IMR-90 (cell line): ENCODE measurements around the gene BCL11A. TPM values are rescaled to one million over a fixed set of nuclear protein-coding genes. Genes with fewer than 3 reads are reported as not detected.

Experiments used
- ATAC-seq: fragments of 200-7000 bp; cut with Tn5 transposase; 2 replicates; pipeline ENCODE4 v1.9.1; 2020; ENCODE audit warnings: low read depth, mild to moderate bottlenecking, moderate library complexity
- BruUV-seq: library from RNA; stranded (reverse); fragments of 400-500 nt; replicated peaks from 2 replicates; lab custom pipeline; 2021; lab: Mats Ljungman, UMichigan
- CTCF ChIA-PET: fragments of 300-600 bp; formaldehyde crosslinking; extraction: SDS; loops from one replicate; lab custom pipeline; 2021; ENCODE audit warnings: antibody characterized with exemption; lab: Yijun Ruan, JAX
- POLR2A ChIA-PET: fragments of 300-600 bp; sonication (Branson Sonifier 250); formaldehyde crosslinking; loops from one replicate; lab custom pipeline; 2022; ENCODE audit warnings: antibody characterized with exemption; ENCODE audit not compliant: unreplicated experiment; lab: Charles Lee
- DNase-seq: peaks from one replicate; pipeline ENCODE4 v3.0.0; 2013
- H2AFZ ChIP-seq: replicated peaks from 2 replicates; pipeline ENCODE3; 2013; ENCODE audit warnings: low read length, mild to moderate bottlenecking; ENCODE audit not compliant: poor library complexity
- H2AK5ac ChIP-seq: 2 replicates; pipeline ENCODE4 v1.6.1; 2013; ENCODE audit warnings: low read depth, low read length, inconsistent platforms
- H2AK9ac ChIP-seq: replicated peaks from 2 replicates; pipeline ENCODE3; 2013; ENCODE audit warnings: mild to moderate bottlenecking, low read depth, low read length, moderate library complexity; ENCODE audit not compliant: poor library complexity
- H2BK120ac ChIP-seq: 2 replicates; pipeline ENCODE4 v1.6.1; 2013; ENCODE audit warnings: low read depth, low read length, inconsistent platforms
- H2BK15ac ChIP-seq: 3 replicates; pipeline ENCODE4 v1.6.1; 2013; ENCODE audit warnings: low read depth, low read length, inconsistent platforms
- H2BK20ac ChIP-seq: 2 replicates; pipeline ENCODE4 v1.6.1; 2013; ENCODE audit warnings: low read depth, mild to moderate bottlenecking, inconsistent platforms, low read length, moderate library complexity
- H2BK5ac ChIP-seq: 2 replicates; pipeline ENCODE4 v1.6.1; 2013; ENCODE audit warnings: mild to moderate bottlenecking, low read depth, low read length, inconsistent platforms; ENCODE audit not compliant: poor library complexity, severe bottlenecking
- H3K14ac ChIP-seq: replicated peaks from 2 replicates; pipeline ENCODE4 v1.6.1; 2013; ENCODE audit warnings: low read depth, low read length, inconsistent platforms
- H3K18ac ChIP-seq: 2 replicates; pipeline ENCODE4 v1.6.1; 2013; ENCODE audit warnings: low read depth, low read length, control low read depth
- H3K23ac ChIP-seq: 2 replicates; pipeline ENCODE4 v1.6.1; 2013; ENCODE audit warnings: low read depth, low read length, inconsistent platforms
- H3K27ac ChIP-seq: 2 replicates; pipeline ENCODE4 v1.5.1; 2013; ENCODE audit warnings: mild to moderate bottlenecking, control low read depth, low read length; ENCODE audit not compliant: insufficient read depth
- H3K27me3 ChIP-seq: 2 replicates; pipeline ENCODE4 v1.6.1; 2013; ENCODE audit warnings: low read length; ENCODE audit not compliant: control insufficient read depth, insufficient read depth
- H3K36me3 ChIP-seq: 2 replicates; pipeline ENCODE4 v1.6.1; 2013; ENCODE audit warnings: low read length, mixed read lengths; ENCODE audit not compliant: control insufficient read depth, insufficient read depth
- H3K4ac ChIP-seq: 2 replicates; pipeline ENCODE4 v1.6.1; 2013; ENCODE audit warnings: low read depth, low read length, inconsistent platforms
- H3K4me1 ChIP-seq: 2 replicates; pipeline ENCODE4 v1.6.1; 2013; ENCODE audit warnings: low read length, mixed read lengths; ENCODE audit not compliant: control insufficient read depth, insufficient read depth
- H3K4me2 ChIP-seq: 2 replicates; pipeline ENCODE4 v1.6.1; 2013; ENCODE audit warnings: low read depth, mild to moderate bottlenecking, control low read depth, low read length, moderate library complexity
- H3K4me3 ChIP-seq: 2 replicates; pipeline ENCODE4 v1.5.1; 2013; ENCODE audit warnings: low read depth, mild to moderate bottlenecking, control low read depth, low read length, moderate library complexity; ENCODE audit not compliant: insufficient read depth
- H3K56ac ChIP-seq: 2 replicates; pipeline ENCODE4 v1.6.1; 2013; ENCODE audit warnings: low read length, inconsistent platforms; ENCODE audit not compliant: insufficient read depth; ENCODE audit errors: extremely low read depth
- H3K79me1 ChIP-seq, 2 experiments: 2 replicates each; pipeline ENCODE4 v1.6.1; 2013; ENCODE audit warnings: low read length in 2 of 2, inconsistent platforms in 1 of 2, low read depth in 1 of 2
- H3K9ac ChIP-seq: 2 replicates; pipeline ENCODE4 v1.6.1; 2013; ENCODE audit warnings: low read depth, low read length, control low read depth
- H3K9me1 ChIP-seq: 2 replicates; pipeline ENCODE4 v1.6.1; 2013; ENCODE audit warnings: low read length, inconsistent platforms; ENCODE audit not compliant: insufficient read depth
- H3K9me3 ChIP-seq: 2 replicates; pipeline ENCODE4 v1.6.1; 2013; ENCODE audit warnings: low read length; ENCODE audit not compliant: control insufficient read depth, insufficient read depth
- H4K20me1 ChIP-seq: 2 replicates; pipeline ENCODE4 v1.6.1; 2013; ENCODE audit warnings: low read length, inconsistent platforms; ENCODE audit not compliant: insufficient read depth
- H4K5ac ChIP-seq: 2 replicates; pipeline ENCODE4 v1.6.1; 2013; ENCODE audit warnings: mild to moderate bottlenecking, low read depth, low read length, control low read depth
- H4K8ac ChIP-seq, 2 experiments: 2 replicates each; pipeline ENCODE4 v1.6.1; 2013; ENCODE audit warnings: low read depth in 2 of 2, low read length in 2 of 2, control low read depth in 1 of 2, inconsistent platforms in 1 of 2
- H4K91ac ChIP-seq: 2 replicates; pipeline ENCODE4 v1.6.1; 2013; ENCODE audit warnings: low read depth, low read length, inconsistent platforms; ENCODE audit not compliant: insufficient read depth
- BHLHE40 ChIP-seq: fragments of 150-350 bp; IDR thresholded peaks from 2 replicates; pipeline ENCODE4 v1.6.1; 2016; ENCODE audit warnings: mild to moderate bottlenecking, low read depth, low read length
- CEBPB ChIP-seq: IDR thresholded peaks from 2 replicates; pipeline ENCODE4 v1.6.1; 2012; ENCODE audit warnings: low read depth, low read length, improper control_type of control experiment
- CHD1 ChIP-seq: IDR thresholded peaks from 2 replicates; pipeline ENCODE4 v1.6.1; 2012; ENCODE audit warnings: low read depth, low read length, improper control_type of control experiment
- FOS ChIP-seq: fragments of 150-350 bp; IDR thresholded peaks from 2 replicates; pipeline ENCODE4 v1.6.1; 2016; ENCODE audit warnings: low read depth, low read length
- MAFK ChIP-seq: IDR thresholded peaks from 2 replicates; pipeline ENCODE4 v1.6.1; 2012; ENCODE audit warnings: low read depth, low read length, improper control_type of control experiment
- MAZ ChIP-seq: IDR thresholded peaks from 2 replicates; pipeline ENCODE4 v1.6.1; 2012; ENCODE audit warnings: low read depth, mild to moderate bottlenecking, low read length, improper control_type of control experiment, moderate library complexity, borderline replicate concordance
- MXI1 ChIP-seq: IDR thresholded peaks from 2 replicates; pipeline ENCODE4 v1.6.1; 2012; ENCODE audit warnings: low read depth, mild to moderate bottlenecking, low read length, moderate library complexity, borderline replicate concordance
- NFE2L2 ChIP-seq: fragments of 150-350 bp; IDR thresholded peaks from 2 replicates; pipeline ENCODE4 v1.6.1; 2016; ENCODE audit warnings: low read depth, mild to moderate bottlenecking, low read length
- POLR2A ChIP-seq: IDR thresholded peaks from 2 replicates; pipeline ENCODE4 v1.6.1; 2012; ENCODE audit warnings: mild to moderate bottlenecking, low read depth, low read length
- RAD21 ChIP-seq: IDR thresholded peaks from 2 replicates; pipeline ENCODE4 v1.6.1; 2012; ENCODE audit warnings: low read length, improper control_type of control experiment
- RCOR1 ChIP-seq: IDR thresholded peaks from 2 replicates; pipeline ENCODE4 v1.6.1; 2012; ENCODE audit warnings: mild to moderate bottlenecking, low read length, improper control_type of control experiment; ENCODE audit not compliant: insufficient replicate concordance
- RFX5 ChIP-seq: IDR thresholded peaks from 2 replicates; pipeline ENCODE4 v1.8.0; 2012; ENCODE audit warnings: low read depth, mild to moderate bottlenecking, low read length, moderate library complexity
- SMC3 ChIP-seq: fragments of 150-350 bp; IDR thresholded peaks from 2 replicates; pipeline ENCODE4 v1.6.1; 2016; ENCODE audit warnings: low read depth, mild to moderate bottlenecking, antibody characterized with exemption, low read length, moderate library complexity
- WGBS, 2 experiments: methylation state at CpG; one replicate each; pipeline versions ENCODE4 v1.1.5 to v1.1.7; 2013; ENCODE audit warnings: missing lambda C conversion rate in 2 of 2; ENCODE audit not compliant: insufficient read length in 1 of 2; ENCODE audit errors: extremely low coverage in 2 of 2; 5-methylcytosine and 5-hydroxymethylcytosine counted together
- dilution Hi-C: fragments of 300-500 bp; cut with HindIII; formaldehyde crosslinking; loops from one replicate; pipeline ENCODE4 v1.14.3; 2018; ENCODE audit warnings: low sequenced_read_pairs; ENCODE audit not compliant: unreplicated experiment
- in situ Hi-C: fragments of 300-500 bp; cut with MboI; formaldehyde crosslinking; loops from 3 replicates; pipeline ENCODE4 v1.14.3; 2019; ENCODE audit warnings: low sequenced_read_pairs, inconsistent platforms, mixed read lengths
- intact Hi-C: fragments of 100-400 bp; cut with micrococcal nuclease; formaldehyde crosslinking; loops from 2 replicates; pipeline ENCODE4 v1.10.0; 2022
- polyA plus RNA-seq, 3 experiments: library from polyadenylated mRNA; depleted of rRNA; stranded (reverse); fragments of >200 nt; gene quantifications; 2 replicates each; pipeline ENCODE4 v1.2.3, GENCODE V29; 2012; ENCODE audit warnings: low replicate concordance in 1 of 3
- total RNA-seq: library from RNA; depleted of rRNA; stranded (reverse); fragments of >200 nt; gene quantifications from 2 replicates; pipeline ENCODE4 v1.2.3, GENCODE V29; 2012
- TF ChIP-seq, protein P1 (sequence below): fragments of 150-350 bp; IDR thresholded peaks from 2 replicates; pipeline ENCODE4 v1.6.1; 2016; ENCODE audit warnings: low read depth, mild to moderate bottlenecking, low read length, moderate library complexity, borderline replicate concordance
- TF ChIP-seq, protein P2 (sequence below): fragments of 150-350 bp; IDR thresholded peaks from 2 replicates; pipeline ENCODE4 v1.6.1; 2017; ENCODE audit warnings: mild to moderate bottlenecking, antibody characterized with exemption, low read length, low read depth
- TF ChIP-seq, protein P3 (sequence below): conservative IDR thresholded peaks from 2 replicates; pipeline ENCODE4 v1.5.1; 2012; ENCODE audit warnings: mild to moderate bottlenecking, low read depth, low read length, improper control_type of control experiment

BCL11A gene
- total and polyA plus RNA-seq, 2 of the 4 experiments (the other 2 are of a cell fraction): 1.0 to 1.1 TPM

DNA sequence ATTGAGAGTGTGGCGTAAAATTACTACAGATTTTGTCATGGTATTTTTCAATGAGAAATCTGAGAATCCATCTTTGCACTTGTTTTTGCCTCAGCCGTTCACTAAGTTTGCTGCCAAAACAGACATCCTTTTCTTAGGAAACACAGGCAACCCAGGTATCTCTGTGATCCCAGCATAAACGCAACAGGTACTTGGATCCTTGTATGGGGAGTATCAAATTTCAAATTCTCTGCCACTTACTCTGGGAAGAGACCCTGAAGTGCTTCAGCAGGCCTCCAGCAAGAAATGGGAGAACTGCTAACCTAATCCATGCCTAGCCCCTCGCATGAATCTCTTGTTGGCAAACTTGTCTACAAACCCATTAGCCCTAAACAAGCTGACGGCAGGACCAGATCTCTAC lies 83.1 kb downstream of the BCL11A start:
- no peak overlapping the region for H3K4me3 ChIP-seq
- in situ Hi-C loops: no loop called here
- no peak overlapping the region for H2BK20ac ChIP-seq
- TF ChIP-seq NFE2L2: no peak
- TF ChIP-seq FOS: no peak
- TF ChIP-seq, protein P1, sequence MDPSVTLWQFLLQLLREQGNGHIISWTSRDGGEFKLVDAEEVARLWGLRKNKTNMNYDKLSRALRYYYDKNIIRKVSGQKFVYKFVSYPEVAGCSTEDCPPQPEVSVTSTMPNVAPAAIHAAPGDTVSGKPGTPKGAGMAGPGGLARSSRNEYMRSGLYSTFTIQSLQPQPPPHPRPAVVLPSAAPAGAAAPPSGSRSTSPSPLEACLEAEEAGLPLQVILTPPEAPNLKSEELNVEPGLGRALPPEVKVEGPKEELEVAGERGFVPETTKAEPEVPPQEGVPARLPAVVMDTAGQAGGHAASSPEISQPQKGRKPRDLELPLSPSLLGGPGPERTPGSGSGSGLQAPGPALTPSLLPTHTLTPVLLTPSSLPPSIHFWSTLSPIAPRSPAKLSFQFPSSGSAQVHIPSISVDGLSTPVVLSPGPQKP: no peak
- no peak for TF ChIP-seq CHD1
- no peak for TF ChIP-seq RCOR1
- TF ChIP-seq, protein P2, sequence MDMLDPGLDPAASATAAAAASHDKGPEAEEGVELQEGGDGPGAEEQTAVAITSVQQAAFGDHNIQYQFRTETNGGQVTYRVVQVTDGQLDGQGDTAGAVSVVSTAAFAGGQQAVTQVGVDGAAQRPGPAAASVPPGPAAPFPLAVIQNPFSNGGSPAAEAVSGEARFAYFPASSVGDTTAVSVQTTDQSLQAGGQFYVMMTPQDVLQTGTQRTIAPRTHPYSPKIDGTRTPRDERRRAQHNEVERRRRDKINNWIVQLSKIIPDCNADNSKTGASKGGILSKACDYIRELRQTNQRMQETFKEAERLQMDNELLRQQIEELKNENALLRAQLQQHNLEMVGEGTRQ: no peak
- no peak for TF ChIP-seq SMC3
- no peak for TF ChIP-seq MXI1
- TF ChIP-seq BHLHE40: no peak
- TF ChIP-seq, protein P3, sequence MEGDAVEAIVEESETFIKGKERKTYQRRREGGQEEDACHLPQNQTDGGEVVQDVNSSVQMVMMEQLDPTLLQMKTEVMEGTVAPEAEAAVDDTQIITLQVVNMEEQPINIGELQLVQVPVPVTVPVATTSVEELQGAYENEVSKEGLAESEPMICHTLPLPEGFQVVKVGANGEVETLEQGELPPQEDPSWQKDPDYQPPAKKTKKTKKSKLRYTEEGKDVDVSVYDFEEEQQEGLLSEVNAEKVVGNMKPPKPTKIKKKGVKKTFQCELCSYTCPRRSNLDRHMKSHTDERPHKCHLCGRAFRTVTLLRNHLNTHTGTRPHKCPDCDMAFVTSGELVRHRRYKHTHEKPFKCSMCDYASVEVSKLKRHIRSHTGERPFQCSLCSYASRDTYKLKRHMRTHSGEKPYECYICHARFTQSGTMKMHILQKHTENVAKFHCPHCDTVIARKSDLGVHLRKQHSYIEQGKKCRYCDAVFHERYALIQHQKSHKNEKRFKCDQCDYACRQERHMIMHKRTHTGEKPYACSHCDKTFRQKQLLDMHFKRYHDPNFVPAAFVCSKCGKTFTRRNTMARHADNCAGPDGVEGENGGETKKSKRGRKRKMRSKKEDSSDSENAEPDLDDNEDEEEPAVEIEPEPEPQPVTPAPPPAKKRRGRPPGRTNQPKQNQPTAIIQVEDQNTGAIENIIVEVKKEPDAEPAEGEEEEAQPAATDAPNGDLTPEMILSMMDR: no peak
- no peak for TF ChIP-seq MAZ
- no peak for TF ChIP-seq CEBPB
- no peak for TF ChIP-seq POLR2A
- TF ChIP-seq RFX5: no peak
- no peak for TF ChIP-seq RAD21
- TF ChIP-seq MAFK: no peak
- no peak overlapping the region for H3K9ac ChIP-seq
- ATAC-seq (no peak), DNase-seq (no peak)
- no peak overlapping the region for H2BK15ac ChIP-seq
- no peak overlapping the region for H3K4ac ChIP-seq
- CTCF ChIA-PET: no interaction called here
- no peak overlapping the region for H3K18ac ChIP-seq
- POLR2A ChIA-PET: no interaction called here
- no peak overlapping the region for H3K4me2 ChIP-seq
- dilution Hi-C loops: no loop called here
- no peaks in the 10 kb centered on the region for H3K9me3 ChIP-seq
- H2AK5ac ChIP-seq: no peak overlapping the region
- H4K8ac ChIP-seq: no peak overlapping the region
- no CpG with 5 or more reads among the region's 5 CpGs for WGBS, 2 experiments
- no peaks in the 10 kb centered on the region for H3K4me1 ChIP-seq
- H3K79me1 ChIP-seq: no peaks in the 10 kb centered on the region
- no peaks in the 10 kb centered on the region for H3K36me3 ChIP-seq
- no peak overlapping the region for H3K27ac ChIP-seq
- no peak overlapping the region for H2AK9ac ChIP-seq
- H4K91ac ChIP-seq: no peak overlapping the region
- H3K23ac ChIP-seq: no peak overlapping the region
- no peak overlapping the region for H2BK120ac ChIP-seq
- BruUV-seq: no TSS peak
- no peak overlapping the region for H2AFZ ChIP-seq
- no peak overlapping the region for H3K14ac ChIP-seq
- H4K5ac ChIP-seq: no peak overlapping the region
- no peak overlapping the region for H3K56ac ChIP-seq
- no peak overlapping the region for H2BK5ac ChIP-seq
- no peaks in the 10 kb centered on the region for H4K20me1 ChIP-seq
- intact Hi-C loops: no loop called here
- H3K9me1 ChIP-seq: peaks cover 3% of the 10 kb centered on the region; the same call in 1 of the 2 replicates
- H3K27me3 ChIP-seq: no peaks in the 10 kb centered on the region
